Neuronal stem cell (in vitro differentiated cells): Measurements from ENCODE around the gene ARSA.
"Not testable (repeated sequence)": the region's sequence is repeated elsewhere in the genome, so short reads cannot be mapped to it uniquely, and the experiment has no call there.

Experiments used
- DNase-seq: peaks from one replicate; pipeline ENCODE4 v3.0.0-alpha.2; 2013; ENCODE audit warnings: low spot score
- H2AFZ ChIP-seq: one replicate; pipeline ENCODE4 v1.6.1; 2013; ENCODE audit warnings: mild to moderate bottlenecking, low read length, inconsistent platforms
- H2AK5ac ChIP-seq: 2 replicates; pipeline ENCODE4 v1.6.1; 2013; ENCODE audit warnings: low read depth, mild to moderate bottlenecking, inconsistent platforms, low read length, moderate library complexity, mixed read lengths
- H2BK120ac ChIP-seq: 2 replicates; pipeline ENCODE4 v1.6.1; 2013; ENCODE audit warnings: low read depth, mild to moderate bottlenecking, inconsistent platforms, low read length, moderate library complexity, mixed read lengths
- H2BK12ac ChIP-seq: one replicate; pipeline ENCODE4 v1.6.1; 2013; ENCODE audit warnings: low read length, inconsistent platforms
- H2BK15ac ChIP-seq: 2 replicates; pipeline ENCODE4 v1.6.1; 2013; ENCODE audit warnings: mild to moderate bottlenecking, low read length, inconsistent platforms, mixed read lengths
- H2BK5ac ChIP-seq: one replicate; pipeline ENCODE4 v1.6.1; 2013; ENCODE audit warnings: inconsistent platforms, mild to moderate bottlenecking, low read length, moderate library complexity
- H3K14ac ChIP-seq: one replicate; pipeline ENCODE4 v1.6.1; 2013; ENCODE audit warnings: low read length, inconsistent platforms
- H3K18ac ChIP-seq: 2 replicates; pipeline ENCODE4 v1.6.1; 2013; ENCODE audit warnings: low read length, inconsistent platforms
- H3K23ac ChIP-seq: 2 replicates; pipeline ENCODE4 v1.6.1; 2013; ENCODE audit warnings: low read depth, mild to moderate bottlenecking, mixed read lengths, low read length, inconsistent platforms; ENCODE audit not compliant: poor library complexity
- H3K27ac ChIP-seq: replicated peaks from 3 replicates; pipeline ENCODE4 v1.5.1; 2013; ENCODE audit warnings: low read length, inconsistent platforms
- H3K27me3 ChIP-seq, 3 experiments: 2 replicates each; pipeline ENCODE4 v1.6.1; 2013; ENCODE audit warnings: low read length in 3 of 3, mild to moderate bottlenecking in 2 of 3, inconsistent platforms in 1 of 3, low read depth in 1 of 3, mixed read lengths in 1 of 3, moderate library complexity in 1 of 3; ENCODE audit not compliant: control insufficient read depth in 3 of 3, insufficient read depth in 3 of 3
- H3K36me3 ChIP-seq, 2 donors: replicated peaks in 1 of 2; 2 replicates each; pipeline ENCODE4 v1.6.1; 2013; ENCODE audit warnings: low read length in 2 of 2; ENCODE audit not compliant: control insufficient read depth in 2 of 2, insufficient read depth in 2 of 2
- H3K4ac ChIP-seq: 2 replicates; pipeline ENCODE4 v1.6.1; 2013; ENCODE audit warnings: inconsistent platforms, mild to moderate bottlenecking, low read length, moderate library complexity
- H3K4me1 ChIP-seq, 2 donors: 1 replicate in 1 of 2; 2 replicates in 1 of 2; pipeline ENCODE4 v1.6.1; 2013; ENCODE audit warnings: low read length in 2 of 2, low read depth in 1 of 2; ENCODE audit not compliant: control insufficient read depth in 2 of 2, insufficient read depth in 1 of 2
- H3K4me2 ChIP-seq: one replicate; pipeline ENCODE4 v1.6.1; 2013; ENCODE audit warnings: mild to moderate bottlenecking, low read length, inconsistent platforms; ENCODE audit not compliant: insufficient read depth, poor library complexity, severe bottlenecking
- H3K4me3 ChIP-seq, 2 donors: 2 replicates each; pipeline ENCODE4 v1.5.1; 2013; ENCODE audit warnings: low read length in 2 of 2, mild to moderate bottlenecking in 2 of 2, inconsistent platforms in 1 of 2, moderate library complexity in 1 of 2
- H3K79me1 ChIP-seq: one replicate; pipeline ENCODE4 v1.6.1; 2013; ENCODE audit warnings: low read depth, mild to moderate bottlenecking, inconsistent platforms, low read length, moderate library complexity
- H3K9ac ChIP-seq: one replicate; pipeline ENCODE4 v1.6.1; 2013; ENCODE audit warnings: mild to moderate bottlenecking, low read depth, low read length, inconsistent platforms; ENCODE audit not compliant: poor library complexity
- H3K9me3 ChIP-seq, 2 donors: replicated peaks in 1 of 2; 2 replicates each; pipeline versions ENCODE3 to v1.6.1; 2013; ENCODE audit warnings: low read length in 2 of 2, mild to moderate bottlenecking in 2 of 2, inconsistent platforms in 1 of 2, low read depth in 1 of 2, mixed read lengths in 1 of 2, moderate library complexity in 1 of 2; ENCODE audit not compliant: control insufficient read depth in 2 of 2, insufficient read depth in 1 of 2
- H4K8ac ChIP-seq: one replicate; pipeline ENCODE4 v1.6.1; 2013; ENCODE audit warnings: low read depth, mild to moderate bottlenecking, inconsistent platforms, low read length, moderate library complexity
- H4K91ac ChIP-seq: one replicate; pipeline ENCODE4 v1.6.1; 2013; ENCODE audit warnings: low read length, low read depth, mild to moderate bottlenecking, inconsistent platforms; ENCODE audit not compliant: poor library complexity
- WGBS, 2 donors: extraction: QIAGEN DNeasy Blood & Tissue Kit; methylation state at CpG; one replicate each; pipeline ENCODE4 v1.1.7; 2013; ENCODE audit warnings: missing lambda C conversion rate in 2 of 2, mixed read lengths in 1 of 2; ENCODE audit not compliant: insufficient read length in 2 of 2, insufficient replicate concordance in 1 of 2; ENCODE audit errors: extremely low coverage in 2 of 2; 5-methylcytosine and 5-hydroxymethylcytosine counted together

Gene ARSA

GRCh38 chr22:50621948-50622722, 5.8 kb downstream of the ARSA start:
- H3K9ac ChIP-seq: peak overlapping the region; percentile 50

GRCh38 chr22:50621356-50621880, 6.5 kb downstream of the ARSA start:
- H3K4me1 ChIP-seq: peaks cover 21 to 22% of the 10 kb centered on the region in 2 donors
- no peak for DNase-seq

More at GRCh38 chr22:50621948-50622722, 5.8 kb downstream of the ARSA start:
- Histone ChIP-seq H3K4me3 (peak overlapping the region in 1 of 2 donors; percentile 24), H3K4me1 (peaks cover 22% of the 10 kb centered on the region in 2 donors), H3K23ac (peak overlapping the region; percentile 76), H3K27ac (peak overlapping the region; percentile 67), H3K79me1 (peaks cover 2% of the 10 kb centered on the region), H3K4me2 (peak overlapping the region; percentile 43), H4K91ac (no peak overlapping the region), H2AFZ (peak overlapping the region; percentile 48), H3K27me3 (peaks cover 0 to 2% (median 0%) of the 10 kb centered on the region in 3 experiments), H2BK12ac (no peak overlapping the region), H2BK5ac (no peak overlapping the region), H3K18ac (peak overlapping the region; percentile 95), H4K8ac (peak overlapping the region; percentile 99), H3K4ac (peak overlapping the region; percentile 86), H3K36me3 (no peaks in the 10 kb centered on the region), H3K9me3 (no peaks in the 10 kb centered on the region), H2BK15ac (peak overlapping the region; percentile 46), H3K14ac (no peak overlapping the region), H2BK120ac (no peak overlapping the region), H2AK5ac (peak overlapping the region; percentile 96)
- no peak for DNase-seq
- no CpG with 5 or more reads among the region's 18 CpGs for WGBS, 2 donors

GRCh38 chr22:50620593-50621355, 7.2 kb downstream of the ARSA start:
- Histone ChIP-seq H3K27me3 (peaks cover 0 to 2% (median 0%) of the 10 kb centered on the region in 3 experiments), H3K4me3 (no peak overlapping the region), H3K79me1 (no peaks in the 10 kb centered on the region), H2BK15ac (no peak overlapping the region), H3K36me3 (no peaks in the 10 kb centered on the region), H2AK5ac (no peak overlapping the region), H3K9me3 (no peaks in the 10 kb centered on the region), H3K4me2 (peak overlapping the region; percentile 15), H3K4ac (no peak overlapping the region), H3K18ac (no peak overlapping the region), H2BK5ac (no peak overlapping the region), H3K23ac (no peak overlapping the region), H3K14ac (no peak overlapping the region), H4K91ac (no peak overlapping the region), H4K8ac (no peak overlapping the region), H2AFZ (peak overlapping the region; percentile 67), H3K4me1 (peaks cover 21 to 22% of the 10 kb centered on the region in 2 donors), H2BK12ac (peak overlapping the region; percentile 2), H3K27ac (no peak overlapping the region), H2BK120ac (no peak overlapping the region), H3K9ac (no peak overlapping the region)
- WGBS, 2 donors: no CpG with 5 or more reads among the region's 25 CpGs
- no peak for DNase-seq

More at GRCh38 chr22:50621356-50621880, 6.5 kb downstream of the ARSA start:
- peak overlapping the region; percentile 67 for H3K27ac ChIP-seq
- peak overlapping the region; percentile 22 for H3K14ac ChIP-seq
- no peaks in the 10 kb centered on the region for H3K9me3 ChIP-seq
- WGBS, 2 donors: no CpG with 5 or more reads among the region's 10 CpGs
- H3K4ac ChIP-seq: no peak overlapping the region
- no peaks in the 10 kb centered on the region for H3K36me3 ChIP-seq
- H3K9ac ChIP-seq: no peak overlapping the region
- peak overlapping the region; percentile 48 for H2AFZ ChIP-seq
- peaks cover 0 to 2% (median 0%) of the 10 kb centered on the region in 3 experiments for H3K27me3 ChIP-seq
- no peak overlapping the region for H3K23ac ChIP-seq
- H2BK12ac ChIP-seq: no peak overlapping the region
- H3K4me2 ChIP-seq: peak overlapping the region; percentile 43
- H2BK15ac ChIP-seq: peak overlapping the region; percentile 20
- peak overlapping the region; percentile 21 for H3K18ac ChIP-seq
- no peak overlapping the region for H2BK120ac ChIP-seq
- peak overlapping the region in 1 of 2 donors; percentile 3 for H3K4me3 ChIP-seq
- H4K8ac ChIP-seq: no peak overlapping the region
- peak overlapping the region; percentile 35 for H2AK5ac ChIP-seq
- H3K79me1 ChIP-seq: no peaks in the 10 kb centered on the region
- peak overlapping the region; percentile 29 for H2BK5ac ChIP-seq
- H4K91ac ChIP-seq: no peak overlapping the region

- H3K36me3 ChIP-seq, H3K4me3 ChIP-seq, H3K4me1 ChIP-seq, H3K4ac ChIP-seq, H3K18ac ChIP-seq, DNase-seq, H4K91ac ChIP-seq, H3K4me2 ChIP-seq, H3K14ac ChIP-seq, H3K23ac ChIP-seq, H4K8ac ChIP-seq, H2BK5ac ChIP-seq, H3K27ac ChIP-seq, H2BK120ac ChIP-seq, H2AK5ac ChIP-seq, H2BK12ac ChIP-seq, H3K9ac ChIP-seq, H2AFZ ChIP-seq, H3K9me3 ChIP-seq, H3K27me3 ChIP-seq, H3K79me1 ChIP-seq, H2BK15ac ChIP-seq: not testable (repeated sequence)
- WGBS, 2 donors: no CpG with 5 or more reads among the region's 3 CpGs
These were observed 13.7 kb downstream of the ARSA start for GRCh38 chr22:50614296-50614695.
